Measurements from ENCODE around the gene PCDHB15.
"Not testable (repeated sequence)": the region's sequence is repeated elsewhere in the genome, so short reads cannot be mapped to it uniquely, and the experiment has no call there.

PCDHB15 gene

DNA sequence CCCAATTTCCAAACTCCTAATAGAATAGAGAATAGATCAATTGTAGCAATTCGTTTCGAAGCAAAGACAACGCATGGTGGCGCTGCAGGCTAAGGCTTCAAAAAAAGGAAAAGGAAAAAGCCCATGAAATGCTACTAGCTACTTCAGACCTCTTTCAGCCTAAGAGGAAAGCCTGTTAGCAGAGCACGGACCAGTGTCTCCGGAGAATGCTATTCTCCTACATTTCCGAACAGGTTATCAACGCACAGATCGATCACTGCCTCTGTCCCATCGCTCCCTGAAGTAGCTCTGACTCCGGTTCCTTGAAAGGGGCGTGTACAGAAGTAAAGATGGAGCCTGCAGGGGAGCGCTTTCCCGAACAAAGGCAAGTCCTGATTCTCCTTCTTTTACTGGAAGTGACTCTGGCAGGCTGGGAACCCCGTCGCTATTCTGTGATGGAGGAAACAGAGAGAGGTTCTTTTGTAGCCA, at the start of gene PCDHB15:
Gene PCDHB15, plus strand, starts transcription at position 146 of the 468 bp plus-strand sequence. Its CDS starts 184 bp downstream, at position 330.
- in situ Hi-C loops (cut with MboI; ENCODE audit: low sequenced_read_pairs) = no loop called here

DNA sequence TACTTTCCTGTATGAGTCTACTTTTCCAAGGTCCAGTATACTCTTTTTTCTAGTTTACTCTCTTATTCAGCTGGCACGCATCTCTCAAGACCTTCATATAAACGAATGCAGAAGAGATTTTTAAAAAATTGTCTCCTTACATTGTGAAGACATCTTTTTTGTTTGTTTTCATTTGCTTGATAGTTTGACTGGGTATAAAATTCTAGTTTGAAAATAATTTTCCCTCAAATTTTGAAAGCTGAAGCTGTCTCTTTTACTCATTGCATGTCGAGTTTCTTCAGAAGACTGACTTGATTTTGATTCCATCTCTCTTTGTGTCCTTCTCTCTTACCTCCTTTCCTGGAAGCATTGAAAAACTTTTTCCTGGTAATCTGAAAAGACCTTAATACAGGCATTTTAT, 48.8 kb upstream of the PCDHB15 start:
- in situ Hi-C loops (cut with MboI; ENCODE audit: low sequenced_read_pairs) = loop anchor here (25.0 kb wide), 1 partner anchor 366 kb away; no protein-coding TSS in a partner anchor

DNA sequence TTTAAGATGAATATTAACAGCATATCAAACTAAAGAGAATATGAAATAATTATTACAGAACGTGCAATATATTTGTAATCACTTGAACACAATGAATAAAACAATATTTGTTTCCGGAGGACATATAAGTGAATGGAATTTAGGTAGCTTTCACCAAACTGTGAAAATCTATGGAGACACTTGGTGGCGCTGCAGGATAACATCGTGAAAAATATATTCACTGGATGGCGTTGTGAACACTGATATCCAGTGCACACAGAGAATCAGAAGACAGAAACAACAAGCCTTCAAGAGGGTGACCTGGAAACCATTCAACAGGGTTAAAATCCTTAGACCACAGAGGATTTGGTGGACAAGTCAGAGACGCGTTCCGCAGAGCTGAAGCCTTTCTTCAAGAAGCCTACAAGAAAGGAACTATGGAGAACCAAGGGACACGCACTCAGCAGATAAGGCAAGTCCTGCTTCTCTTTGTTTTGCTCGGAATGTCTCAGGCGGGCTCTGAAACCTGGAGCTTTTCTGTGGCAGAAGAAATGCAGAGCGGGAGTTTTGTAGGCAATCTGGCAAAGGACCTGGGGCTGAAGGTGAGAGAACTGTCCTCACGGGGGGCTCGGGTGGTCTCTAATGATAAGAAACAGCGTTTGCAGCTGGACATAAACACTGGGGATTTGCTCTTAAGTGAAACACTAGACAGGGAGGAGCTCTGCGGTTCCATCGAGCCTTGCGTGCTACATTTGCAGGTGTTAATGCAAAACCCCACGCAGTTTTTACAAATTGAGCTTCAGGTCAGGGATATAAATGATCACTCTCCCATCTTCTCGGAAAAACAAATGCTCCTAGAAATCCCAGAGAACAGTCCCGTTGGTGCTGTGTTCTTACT, 45.6 kb upstream of the PCDHB15 start, which contains the start of gene PCDHB11:
Gene PCDHB11, plus strand, starts transcription at position 269 of the 877 bp plus-strand sequence. Its CDS starts 148 bp downstream, at position 417.
- in situ Hi-C loops (cut with MboI; ENCODE audit: low sequenced_read_pairs) = loop anchor here (25.0 kb wide), 1 partner anchor 363 kb away; no protein-coding TSS in a partner anchor

DNA sequence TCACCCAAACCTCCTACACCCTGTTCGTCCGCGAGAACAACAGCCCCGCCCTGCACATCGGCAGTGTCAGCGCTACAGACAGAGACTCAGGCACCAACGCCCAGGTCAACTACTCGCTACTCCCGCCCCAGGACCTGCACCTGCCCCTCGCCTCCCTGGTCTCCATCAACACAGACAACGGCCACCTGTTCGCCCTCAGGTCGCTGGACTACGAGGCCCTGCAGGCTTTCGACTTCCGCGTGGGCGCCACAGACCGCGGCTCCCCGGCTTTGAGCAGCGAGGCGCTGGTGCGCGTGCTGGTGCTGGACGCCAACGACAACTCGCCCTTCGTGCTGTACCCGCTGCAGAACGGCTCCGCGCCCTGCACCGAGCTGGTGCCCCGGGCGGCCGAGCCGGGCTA, 44.1 kb upstream of the PCDHB15 start:
- in situ Hi-C loops (cut with MboI; ENCODE audit: low sequenced_read_pairs) = not testable (repeated sequence)

DNA sequence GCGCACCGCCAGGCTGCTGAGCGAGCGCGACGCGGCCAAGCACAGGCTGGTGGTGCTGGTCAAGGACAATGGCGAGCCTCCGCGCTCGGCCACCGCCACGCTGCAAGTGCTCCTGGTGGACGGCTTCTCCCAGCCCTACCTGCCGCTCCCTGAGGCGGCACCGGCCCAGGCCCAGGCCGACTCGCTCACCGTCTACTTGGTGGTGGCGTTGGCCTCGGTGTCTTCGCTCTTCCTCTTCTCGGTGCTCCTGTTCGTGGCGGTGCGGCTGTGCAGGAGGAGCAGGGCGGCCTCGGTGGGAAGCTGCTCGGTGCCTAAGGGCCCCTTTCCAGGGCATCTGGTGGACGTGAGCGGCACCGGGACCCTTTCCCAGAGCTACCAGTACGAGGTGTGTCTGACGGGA, 43.5 kb upstream of the PCDHB15 start:
- in situ Hi-C loops (cut with MboI; ENCODE audit: low sequenced_read_pairs) = not testable (repeated sequence)

DNA sequence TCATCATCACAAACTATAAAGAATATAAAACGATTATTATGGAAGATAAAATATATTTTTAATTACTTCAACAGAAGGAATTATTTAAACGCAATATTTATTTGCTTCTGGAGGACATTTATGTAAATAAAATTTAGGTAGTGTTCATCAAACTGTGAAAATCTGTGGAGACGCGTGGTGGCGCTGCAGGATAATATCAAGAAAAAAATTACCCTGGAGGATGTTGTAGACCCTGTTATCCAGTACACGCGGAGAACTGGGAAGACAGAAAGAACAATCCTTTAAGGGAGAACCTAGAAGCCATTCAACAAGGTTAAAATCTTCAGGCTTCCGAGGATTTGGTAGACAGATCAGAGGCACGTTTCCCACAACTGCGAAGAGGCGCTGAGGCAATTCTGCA, 36.7 kb upstream of the PCDHB15 start, which contains the start of gene PCDHB12:
Gene PCDHB12, plus strand, starts transcription at position 242 of the 400 bp plus-strand sequence. CDS start 189 bp downstream, outside the sequence.
- in situ Hi-C loops (cut with MboI; ENCODE audit: low sequenced_read_pairs) = no loop called here

DNA sequence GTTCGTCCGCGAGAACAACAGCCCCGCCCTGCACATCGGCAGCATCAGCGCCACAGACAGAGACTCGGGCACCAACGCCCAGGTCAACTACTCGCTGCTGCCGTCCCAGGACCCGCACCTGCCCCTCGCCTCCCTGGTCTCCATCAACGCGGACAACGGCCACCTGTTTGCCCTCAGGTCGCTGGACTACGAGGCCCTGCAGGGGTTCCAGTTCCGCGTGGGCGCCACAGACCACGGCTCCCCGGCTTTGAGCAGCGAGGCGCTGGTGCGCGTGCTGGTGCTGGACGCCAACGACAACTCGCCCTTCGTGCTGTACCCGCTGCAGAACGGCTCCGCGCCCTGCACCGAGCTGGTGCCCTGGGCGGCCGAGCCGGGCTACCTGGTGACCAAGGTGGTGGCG, 34.9 kb upstream of the PCDHB15 start:
- in situ Hi-C loops (cut with MboI; ENCODE audit: low sequenced_read_pairs) = not testable (repeated sequence)

DNA sequence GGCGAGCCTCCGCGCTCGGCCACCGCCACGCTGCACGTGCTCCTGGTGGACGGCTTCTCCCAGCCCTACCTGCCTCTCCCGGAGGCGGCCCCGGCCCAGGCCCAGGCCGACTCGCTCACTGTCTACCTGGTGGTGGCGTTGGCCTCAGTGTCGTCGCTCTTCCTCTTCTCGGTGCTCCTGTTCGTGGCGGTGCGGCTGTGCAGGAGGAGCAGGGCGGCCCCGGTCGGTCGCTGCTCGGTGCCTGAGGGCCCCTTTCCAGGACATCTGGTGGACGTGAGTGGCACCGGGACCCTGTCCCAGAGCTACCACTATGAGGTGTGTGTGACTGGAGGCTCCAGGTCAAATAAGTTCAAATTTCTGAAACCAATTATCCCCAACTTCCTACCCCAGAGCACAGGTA, 34.3 kb upstream of the PCDHB15 start:
- in situ Hi-C loops (cut with MboI; ENCODE audit: low sequenced_read_pairs) = not testable (repeated sequence)

DNA sequence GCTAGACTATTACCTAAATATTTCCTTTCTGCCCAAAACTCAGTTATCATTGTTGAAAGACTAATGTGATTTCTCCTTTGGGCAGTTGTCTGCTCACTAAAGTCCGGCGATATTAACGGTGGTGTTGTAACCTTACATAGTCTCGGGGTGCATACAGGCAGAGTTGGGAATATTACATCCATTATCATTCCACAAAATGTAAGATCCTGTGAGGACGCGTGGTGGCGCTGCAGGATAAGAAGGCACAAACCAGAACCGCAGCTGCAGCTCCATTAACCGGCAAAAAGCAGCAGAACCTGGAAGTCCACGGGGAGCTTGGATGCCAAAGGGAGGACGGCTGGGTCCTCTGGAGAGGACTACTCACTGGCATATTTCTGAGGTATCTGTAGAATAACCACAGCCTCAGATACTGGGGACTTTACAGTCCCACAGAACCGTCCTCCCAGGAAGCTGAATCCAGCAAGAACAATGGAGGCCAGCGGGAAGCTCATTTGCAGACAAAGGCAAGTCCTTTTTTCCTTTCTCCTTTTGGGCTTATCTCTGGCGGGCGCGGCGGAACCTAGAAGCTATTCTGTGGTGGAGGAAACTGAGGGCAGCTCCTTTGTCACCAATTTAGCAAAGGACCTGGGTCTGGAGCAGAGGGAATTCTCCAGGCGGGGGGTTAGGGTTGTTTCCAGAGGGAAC, 31.4 kb upstream of the PCDHB15 start, which contains the start of gene PCDHB13:
Gene PCDHB13, plus strand, starts transcription at position 264 of the 684 bp plus-strand sequence. Its CDS starts 205 bp downstream, at position 469.
- in situ Hi-C loops (cut with MboI; ENCODE audit: low sequenced_read_pairs) = not testable (repeated sequence)

DNA sequence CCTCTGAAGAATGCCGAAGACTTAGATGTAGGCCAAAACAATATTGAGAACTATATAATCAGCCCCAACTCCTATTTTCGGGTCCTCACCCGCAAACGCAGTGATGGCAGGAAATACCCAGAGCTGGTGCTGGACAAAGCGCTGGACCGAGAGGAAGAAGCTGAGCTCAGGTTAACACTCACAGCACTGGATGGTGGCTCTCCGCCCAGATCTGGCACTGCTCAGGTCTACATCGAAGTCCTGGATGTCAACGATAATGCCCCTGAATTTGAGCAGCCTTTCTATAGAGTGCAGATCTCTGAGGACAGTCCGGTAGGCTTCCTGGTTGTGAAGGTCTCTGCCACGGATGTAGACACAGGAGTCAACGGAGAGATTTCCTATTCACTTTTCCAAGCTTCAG, 30.6 kb upstream of the PCDHB15 start:
- in situ Hi-C loops (cut with MboI; ENCODE audit: low sequenced_read_pairs) = not testable (repeated sequence)

DNA sequence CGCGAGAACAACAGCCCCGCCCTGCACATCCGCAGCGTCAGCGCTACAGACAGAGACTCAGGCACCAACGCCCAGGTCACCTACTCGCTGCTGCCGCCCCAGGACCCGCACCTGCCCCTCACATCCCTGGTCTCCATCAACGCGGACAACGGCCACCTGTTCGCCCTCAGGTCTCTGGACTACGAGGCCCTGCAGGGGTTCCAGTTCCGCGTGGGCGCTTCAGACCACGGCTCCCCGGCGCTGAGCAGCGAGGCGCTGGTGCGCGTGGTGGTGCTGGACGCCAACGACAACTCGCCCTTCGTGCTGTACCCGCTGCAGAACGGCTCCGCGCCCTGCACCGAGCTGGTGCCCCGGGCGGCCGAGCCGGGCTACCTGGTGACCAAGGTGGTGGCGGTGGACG, 29.7 kb upstream of the PCDHB15 start:
- in situ Hi-C loops (cut with MboI; ENCODE audit: low sequenced_read_pairs) = not testable (repeated sequence)

DNA sequence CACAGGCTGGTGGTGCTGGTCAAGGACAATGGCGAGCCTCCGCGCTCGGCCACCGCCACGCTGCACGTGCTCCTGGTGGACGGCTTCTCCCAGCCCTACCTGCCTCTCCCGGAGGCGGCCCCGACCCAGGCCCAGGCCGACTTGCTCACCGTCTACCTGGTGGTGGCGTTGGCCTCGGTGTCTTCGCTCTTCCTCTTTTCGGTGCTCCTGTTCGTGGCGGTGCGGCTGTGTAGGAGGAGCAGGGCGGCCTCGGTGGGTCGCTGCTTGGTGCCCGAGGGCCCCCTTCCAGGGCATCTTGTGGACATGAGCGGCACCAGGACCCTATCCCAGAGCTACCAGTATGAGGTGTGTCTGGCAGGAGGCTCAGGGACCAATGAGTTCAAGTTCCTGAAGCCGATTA, 29.2 kb upstream of the PCDHB15 start:
- in situ Hi-C loops (cut with MboI; ENCODE audit: low sequenced_read_pairs) = not testable (repeated sequence)

DNA sequence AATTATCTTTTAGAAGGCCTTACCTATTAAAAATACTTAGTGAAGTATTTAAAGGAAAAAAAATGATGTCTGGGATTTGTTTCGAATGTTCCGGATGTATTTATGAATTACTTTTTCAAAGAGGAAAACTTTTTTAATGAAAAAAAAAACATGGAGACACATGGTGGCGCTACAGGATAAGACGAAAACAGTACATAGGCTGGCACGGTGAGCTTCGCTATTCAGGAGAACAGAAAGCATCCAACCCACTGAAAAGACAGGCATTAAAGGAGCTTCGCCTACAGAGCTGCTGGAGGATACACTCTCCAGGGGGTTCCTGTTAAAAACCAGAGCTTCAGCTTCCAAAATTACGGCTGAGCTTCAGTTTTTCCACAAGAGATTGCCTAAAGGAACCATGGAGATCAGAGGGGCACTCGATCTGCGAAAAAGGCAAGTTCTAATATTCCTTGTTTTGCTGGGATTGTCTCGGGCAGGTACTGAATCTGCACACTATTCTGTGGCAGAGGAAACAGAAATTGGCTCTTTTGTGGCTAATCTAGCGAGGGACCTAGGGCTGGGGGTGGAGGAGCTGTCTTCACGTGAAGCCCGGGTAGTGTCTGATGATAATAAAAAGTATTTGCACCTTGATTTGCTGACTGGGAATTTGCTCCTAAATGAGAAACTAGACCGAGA, 21.9 kb upstream of the PCDHB15 start, which contains the start of gene PCDHB14:
Gene PCDHB14, plus strand, starts transcription at position 232 of the 672 bp plus-strand sequence. Its CDS starts 163 bp downstream, at position 395.
- in situ Hi-C loops (cut with MboI; ENCODE audit: low sequenced_read_pairs) = no loop called here

DNA sequence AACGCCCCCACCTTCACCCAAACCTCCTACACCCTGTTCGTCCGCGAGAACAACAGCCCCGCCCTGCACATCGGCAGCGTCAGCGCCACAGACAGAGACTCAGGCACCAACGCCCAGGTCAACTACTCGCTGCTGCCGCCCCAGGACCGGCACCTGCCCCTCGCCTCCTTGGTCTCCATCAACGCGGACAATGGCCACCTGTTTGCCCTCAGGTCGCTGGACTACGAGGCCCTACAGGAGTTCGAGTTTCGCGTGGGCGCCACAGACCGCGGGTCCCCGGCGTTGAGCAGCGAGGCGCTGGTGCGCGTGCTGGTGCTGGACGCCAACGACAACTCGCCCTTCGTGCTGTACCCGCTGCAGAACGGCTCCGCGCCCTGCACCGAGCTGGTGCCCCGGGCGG, 20.4 kb upstream of the PCDHB15 start:
- in situ Hi-C loops (cut with MboI; ENCODE audit: low sequenced_read_pairs) = not testable (repeated sequence)

DNA sequence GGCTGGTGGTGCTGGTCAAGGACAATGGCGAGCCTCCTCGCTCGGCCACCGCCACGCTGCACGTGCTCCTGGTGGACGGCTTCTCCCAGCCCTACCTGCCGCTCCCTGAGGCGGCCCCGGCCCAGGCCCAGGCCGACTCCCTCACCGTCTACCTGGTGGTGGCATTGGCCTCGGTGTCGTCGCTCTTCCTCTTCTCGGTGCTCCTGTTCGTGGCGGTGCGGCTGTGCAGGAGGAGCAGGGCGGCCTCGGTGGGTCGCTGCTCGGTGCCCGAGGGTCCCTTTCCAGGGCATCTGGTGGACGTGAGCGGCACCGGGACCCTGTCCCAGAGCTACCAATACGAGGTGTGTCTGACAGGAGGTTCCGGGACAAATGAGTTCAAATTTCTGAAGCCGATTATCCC, 19.8 kb upstream of the PCDHB15 start:
- in situ Hi-C loops (cut with MboI; ENCODE audit: low sequenced_read_pairs) = not testable (repeated sequence)

DNA sequence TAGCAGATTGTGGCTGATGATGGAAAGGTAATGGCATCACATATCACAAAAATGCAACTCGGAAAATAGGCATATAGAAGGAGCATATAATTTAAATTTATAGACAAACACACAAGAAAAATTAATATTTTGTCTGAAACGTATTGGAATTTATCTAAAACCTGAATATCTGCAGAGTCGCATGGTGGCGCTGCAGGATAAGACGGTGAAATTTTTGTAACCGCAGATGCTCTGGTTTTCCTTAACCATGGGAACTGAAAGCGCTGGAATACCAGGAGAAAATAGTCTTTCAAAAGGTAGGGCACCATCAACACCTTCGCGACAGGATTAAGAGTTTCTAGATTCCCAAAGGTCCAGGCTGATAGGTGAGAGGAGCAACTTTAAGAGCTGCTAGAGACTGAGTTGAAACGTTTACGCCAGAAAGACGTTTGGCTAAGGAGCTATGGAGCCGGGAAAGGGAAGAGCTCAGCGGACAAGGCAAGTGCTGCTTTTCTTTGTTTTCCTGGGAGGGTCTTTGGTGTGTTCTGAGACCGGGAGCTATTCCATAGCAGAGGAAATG, 11.0 kb upstream of the PCDHB15 start:
- in situ Hi-C loops (cut with MboI; ENCODE audit: low sequenced_read_pairs) = no loop called here

DNA sequence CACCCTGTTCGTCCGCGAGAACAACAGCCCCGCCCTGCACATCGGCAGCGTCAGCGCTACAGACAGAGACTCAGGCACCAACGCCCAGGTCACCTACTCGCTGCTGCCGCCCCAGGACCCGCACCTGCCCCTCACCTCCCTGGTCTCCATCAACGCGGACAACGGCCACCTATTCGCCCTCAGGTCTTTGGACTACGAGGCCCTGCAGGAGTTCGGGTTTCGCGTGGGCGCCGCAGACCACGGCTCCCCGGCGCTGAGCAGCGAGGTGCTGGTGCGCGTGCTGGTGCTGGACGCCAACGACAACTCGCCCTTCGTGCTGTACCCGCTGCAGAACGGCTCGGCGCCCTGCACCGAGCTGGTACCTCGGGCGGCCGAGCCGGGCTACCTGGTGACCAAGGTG, 9.3 kb upstream of the PCDHB15 start:
- in situ Hi-C loops (cut with MboI; ENCODE audit: low sequenced_read_pairs) = not testable (repeated sequence)

DNA sequence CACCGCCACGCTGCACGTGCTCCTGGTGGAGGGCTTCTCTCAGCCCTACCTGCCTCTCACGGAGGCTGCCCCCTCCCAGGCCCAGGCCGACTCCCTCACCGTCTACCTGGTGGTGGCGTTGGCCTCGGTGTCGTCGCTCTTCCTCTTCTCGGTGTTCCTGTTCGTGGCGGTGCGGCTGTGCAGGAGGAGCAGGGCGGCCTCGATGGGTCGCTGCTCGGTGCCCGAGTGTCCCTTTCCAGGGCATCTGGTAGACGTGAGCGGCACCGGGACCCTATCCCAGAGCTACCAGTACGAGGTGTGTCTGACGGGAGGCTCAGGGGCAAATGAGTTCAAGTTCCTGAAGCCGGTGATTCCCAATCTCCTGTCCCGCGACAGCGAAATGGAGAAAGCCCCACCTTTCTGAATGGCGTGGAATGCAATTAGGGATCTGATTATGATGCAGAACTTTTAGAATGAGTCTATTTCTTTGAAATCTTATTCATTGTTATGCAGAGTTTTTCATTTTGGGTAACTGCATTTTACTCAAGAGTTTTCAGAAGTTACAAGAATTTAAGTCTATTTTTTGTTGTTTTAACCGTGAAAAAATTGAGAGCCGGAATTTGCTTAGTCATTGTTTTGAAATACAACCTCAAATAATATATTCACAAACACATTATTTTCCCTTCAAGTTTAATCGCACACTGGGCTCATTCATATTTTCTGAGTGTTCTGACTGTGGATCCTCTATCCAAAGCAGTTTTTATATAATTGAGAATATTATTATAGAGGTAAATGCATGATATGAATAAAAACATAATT, 8.5 kb upstream of the PCDHB15 start:
- in situ Hi-C loops (cut with MboI; ENCODE audit: low sequenced_read_pairs) = no loop called here

DNA sequence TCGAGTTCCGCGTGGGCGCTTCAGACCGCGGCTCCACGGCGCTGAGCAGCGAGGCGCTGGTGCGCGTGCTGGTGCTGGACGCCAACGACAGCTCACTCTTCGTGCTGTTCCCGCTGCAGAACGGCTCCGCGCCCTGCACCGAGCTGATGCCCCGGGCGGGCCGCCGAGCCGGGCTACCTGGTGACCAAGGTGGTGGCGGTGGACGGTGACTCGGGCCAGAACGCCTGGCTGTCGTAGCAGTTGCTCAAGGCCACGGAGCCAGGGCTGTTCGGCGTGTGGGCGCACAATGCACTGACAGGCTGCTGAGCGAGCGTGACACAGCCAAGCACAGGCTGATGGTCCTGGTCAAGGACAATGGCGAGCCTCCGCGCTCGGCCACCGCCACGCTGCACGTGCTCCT, 3.7 kb upstream of the PCDHB15 start:
- in situ Hi-C loops (cut with MboI; ENCODE audit: low sequenced_read_pairs) = no loop called here

DNA sequence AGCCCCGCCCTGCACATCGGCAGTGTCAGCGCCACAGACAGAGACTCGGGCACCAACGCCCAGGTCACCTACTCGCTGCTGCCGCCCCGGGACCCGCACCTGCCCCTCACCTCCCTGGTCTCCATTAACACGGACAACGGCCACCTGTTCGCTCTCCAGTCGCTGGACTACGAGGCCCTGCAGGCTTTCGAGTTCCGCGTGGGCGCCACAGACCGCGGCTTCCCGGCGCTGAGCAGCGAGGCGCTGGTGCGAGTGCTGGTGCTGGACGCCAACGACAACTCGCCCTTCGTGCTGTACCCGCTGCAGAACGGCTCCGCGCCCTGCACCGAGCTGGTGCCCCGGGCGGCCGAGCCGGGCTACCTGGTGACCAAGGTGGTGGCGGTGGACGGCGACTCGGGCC, 1.8 kb downstream of the PCDHB15 start:
- in situ Hi-C loops (cut with MboI; ENCODE audit: low sequenced_read_pairs) = not testable (repeated sequence)

Data from HL-60/S4 (cell line).